Esophagus muscularis mucosa (tissue), 4 donors: ENCODE data around the gene STX11. TPM values are rescaled to one million over a fixed set of nuclear protein-coding genes. Genes with fewer than 3 reads are reported as not detected.

Experiments used
- DNase-seq: peaks from one replicate; pipeline ENCODE4 v3.0.0-alpha.2; 2017; ENCODE audit errors: extremely low spot score
- H3K27ac ChIP-seq, 4 donors: fragments of 200-600 bp; sonication (generic); replicated peaks in 1 of 4; 1 replicate in 3 of 4; 2 replicates in 1 of 4; pipeline ENCODE4 v1.5.1; 2016 to 2019; ENCODE audit warnings: mild to moderate bottlenecking in 1 of 4
- H3K27me3 ChIP-seq, 4 donors: fragments of 200-600 bp; sonication (generic); one replicate each; pipeline versions ENCODE4 v1.5.1 to v1.6.0; 2016 to 2019
- H3K36me3 ChIP-seq, 4 donors: fragments of 200-600 bp; sonication (generic); one replicate each; pipeline ENCODE4 v1.5.1; 2016 to 2019
- H3K4me1 ChIP-seq, 4 donors: fragments of 200-600 bp; sonication (generic); one replicate each; pipeline ENCODE4 v1.5.1; 2016 to 2019
- H3K4me3 ChIP-seq, 4 donors: fragments of 200-600 bp; sonication (generic); 1 replicate in 2 of 4; 2 replicates in 2 of 4; pipeline ENCODE4 v1.5.1; 2016 to 2019; ENCODE audit warnings: mild to moderate bottlenecking in 4 of 4, moderate library complexity in 1 of 4
- H3K9me3 ChIP-seq, 4 donors: fragments of 200-600 bp; sonication (generic); 1 replicate in 3 of 4; 2 replicates in 1 of 4; pipeline ENCODE4 v1.5.1; 2016 to 2019
- CTCF ChIP-seq, 3 experiments: fragments of 200-600 bp in 2 of 3; fragments of 450-650 bp in 1 of 3; sonication (generic) in 2 of 3; IDR thresholded peaks; one replicate each; pipeline ENCODE4 v1.5.1; 2017 to 2019; ENCODE audit warnings: antibody characterized with exemption in 3 of 3, mild to moderate bottlenecking in 2 of 3, moderate library complexity in 1 of 3
- EP300 ChIP-seq: sonication (generic); formaldehyde crosslinking; IDR thresholded peaks from one replicate; pipeline ENCODE4 v1.6.1; 2017; ENCODE audit warnings: antibody characterized with exemption
- POLR2A ChIP-seq: fragments of 450-650 bp; IDR thresholded peaks from one replicate; pipeline ENCODE4 v1.6.1; 2017; ENCODE audit warnings: antibody characterized with exemption, moderate library complexity, mild to moderate bottlenecking, low read depth
- POLR2AphosphoS5 ChIP-seq, 2 donors: sonication (generic); formaldehyde crosslinking; IDR thresholded peaks; one replicate each; pipeline ENCODE4 v1.6.1; 2017; ENCODE audit warnings: antibody characterized with exemption in 2 of 2
- WGBS: methylation state at CpG from one replicate; pipeline ENCODE4 v1.1.5; 2018; 5-methylcytosine and 5-hydroxymethylcytosine counted together
- intact Hi-C: fragments of 100-400 bp; cut with DNase I; formaldehyde crosslinking; loops from one replicate; pipeline ENCODE4 v1.15.1; 2023
- total RNA-seq, 4 donors: library from RNA; depleted of rRNA; stranded (reverse); fragments of >200 nt; gene quantifications; one replicate each; pipeline versions ENCODE4 v1.1.0 to v1.2.1, GENCODE V29; 2016

The STX11 gene
- total RNA-seq, 4 donors from 2014 or later: 3.3 to 14.1 (median 7.1) TPM

GRCh38 chr6:144185133-144185836 is 35.0 kb downstream of the STX11 start:
- TF ChIP-seq POLR2A (no peak), CTCF (IDR thresholded peaks at IDR 0.05) (no peak), EP300 (no peak), POLR2AphosphoS5 (IDR thresholded peaks at IDR 0.05) (no peak)
- DNase-seq: no peak
- Histone ChIP-seq H3K4me3 (no peak overlapping the region), H3K4me1 (peaks cover 0 to 3% (median 0%) of the 10 kb centered on the region in 4 donors), H3K27me3 (peaks cover 0 to 9% (median 0%) of the 10 kb centered on the region in 4 donors), H3K27ac (no peak overlapping the region), H3K9me3 (no peaks in the 10 kb centered on the region), H3K36me3 (peaks cover 0 to 20% (median 8%) of the 10 kb centered on the region in 4 donors)
- WGBS: 77% methylated on average over 4 of the region's 4 CpGs
- intact Hi-C loops: no loop called here

- peaks cover 0 to 9% (median 0%) of the 10 kb centered on the region in 4 donors for H3K27me3 ChIP-seq
- no peak overlapping the region for H3K27ac ChIP-seq
- peaks cover 0 to 20% (median 8%) of the 10 kb centered on the region in 4 donors for H3K36me3 ChIP-seq
- WGBS: 78% methylated on average over 74 of the region's 79 CpGs
- intact Hi-C loops: no loop called here
- H3K9me3 ChIP-seq: no peaks in the 10 kb centered on the region
- DNase-seq: no peak
- peaks cover 0 to 10% (median 2%) of the 10 kb centered on the region in 4 donors for H3K4me1 ChIP-seq
- no peak overlapping the region for H3K4me3 ChIP-seq
- TF ChIP-seq CTCF (IDR thresholded peaks at IDR 0.05) (no peak), POLR2A (no peak), POLR2AphosphoS5 (IDR thresholded peaks at IDR 0.05) (no peak), EP300 (no peak)
Measured at GRCh38 chr6:144186817-144187625, 36.7 kb downstream of the STX11 start.

- H3K27me3 ChIP-seq: peaks cover 0 to 9% (median 0%) of the 10 kb centered on the region in 4 donors
- H3K9me3 ChIP-seq: no peaks in the 10 kb centered on the region
- H3K36me3 ChIP-seq: peaks cover 0 to 20% (median 8%) of the 10 kb centered on the region in 4 donors
- intact Hi-C loops: no loop called here
- DNase-seq: no peak
- TF ChIP-seq CTCF (IDR thresholded peaks at IDR 0.05): no peak
- TF ChIP-seq POLR2A: no peak
- no peak for TF ChIP-seq POLR2AphosphoS5 (IDR thresholded peaks at IDR 0.05)
- TF ChIP-seq EP300: no peak
- peaks cover 0 to 10% (median 2%) of the 10 kb centered on the region in 4 donors for H3K4me1 ChIP-seq
- H3K4me3 ChIP-seq: no peak overlapping the region
- H3K27ac ChIP-seq: no peak overlapping the region
Measured at GRCh38 chr6:144189351-144189750, 39.0 kb downstream of the STX11 start.

GRCh38 chr6:144190080-144190479 is 39.8 kb downstream of the STX11 start:
- H3K36me3 ChIP-seq: peaks cover 0 to 20% (median 8%) of the 10 kb centered on the region in 4 donors
- no peak overlapping the region for H3K4me3 ChIP-seq
- no peak for DNase-seq
- H3K27me3 ChIP-seq: peaks cover 0 to 9% (median 0%) of the 10 kb centered on the region in 4 donors
- WGBS: 83% methylated on average over 3 of the region's 3 CpGs
- H3K27ac ChIP-seq: no peak overlapping the region
- no peaks in the 10 kb centered on the region for H3K9me3 ChIP-seq
- no peak for TF ChIP-seq POLR2A
- no peak for TF ChIP-seq POLR2AphosphoS5 (IDR thresholded peaks at IDR 0.05)
- no peak for TF ChIP-seq EP300
- TF ChIP-seq CTCF (IDR thresholded peaks at IDR 0.05): no peak
- peaks cover 0 to 10% (median 2%) of the 10 kb centered on the region in 4 donors for H3K4me1 ChIP-seq
- intact Hi-C loops: no loop called here
